ENCODE measurements around the gene KLHL4. TPM values are rescaled to one million over a fixed set of nuclear protein-coding genes. Genes with fewer than 3 reads are reported as not detected.

KLHL4 gene
- total RNA-seq, 1 donor from 2014 or later, result 0.17 TPM

GRCh38 chrX:87580862-87581261 is 63.3 kb downstream of the KLHL4 start:
- Histone ChIP-seq H2AFZ (replicated peaks) (no peak overlapping the region), H3K36me3 (no peaks in the 10 kb centered on the region), H3K9me3 (ENCODE audit: low read depth) (no peaks in the 10 kb centered on the region), H3K27ac (no peak overlapping the region), H3K27me3 (no peaks in the 10 kb centered on the region), H3K4me2 (no peak overlapping the region), H3F3A (ENCODE audit: low read depth) (no peaks in the 10 kb centered on the region), H3K4me1 (no peaks in the 10 kb centered on the region), H3K9ac (no peak overlapping the region), H3K4me3 (no peak overlapping the region), H4K20me1 (ENCODE audit: low read depth) (no peaks in the 10 kb centered on the region), H3K79me2 (ENCODE audit: low read depth) (no peaks in the 10 kb centered on the region)
- no peak for DNase-seq (ENCODE audit: low spot score)
- Mint-ChIP-seq H3K4me3 (no peak overlapping the region), H3K36me3 (no peaks in the 10 kb centered on the region), H3K27ac (no peak overlapping the region), H3K9me3 (no peaks in the 10 kb centered on the region), H3K4me1 (no peaks in the 10 kb centered on the region), H3K27me3 (ENCODE audit: insufficient read depth, low read depth) (peaks cover 2% of the 10 kb centered on the region)
- TF ChIP-seq EZH2 (IDR thresholded peaks at IDR 0.05), result no peak
- no peak for TF ChIP-seq CTCF (IDR thresholded peaks at IDR 0.05)
- TF ChIP-seq EZH2phosphoT487 (IDR thresholded peaks at IDR 0.05), result no peak

GRCh38 chrX:87582453-87582852 is 64.9 kb downstream of the KLHL4 start:
- Histone ChIP-seq H4K20me1 (ENCODE audit: low read depth) (no peaks in the 10 kb centered on the region), H3K27ac (no peak overlapping the region), H3K4me3 (no peak overlapping the region), H3F3A (ENCODE audit: low read depth) (no peaks in the 10 kb centered on the region), H2AFZ (replicated peaks) (no peak overlapping the region), H3K9me3 (ENCODE audit: low read depth) (no peaks in the 10 kb centered on the region), H3K27me3 (no peaks in the 10 kb centered on the region), H3K9ac (no peak overlapping the region), H3K4me1 (no peaks in the 10 kb centered on the region), H3K36me3 (no peaks in the 10 kb centered on the region), H3K4me2 (no peak overlapping the region), H3K79me2 (ENCODE audit: low read depth) (no peaks in the 10 kb centered on the region)
- Mint-ChIP-seq H3K4me3 (no peak overlapping the region), H3K4me1 (no peaks in the 10 kb centered on the region), H3K27ac (no peak overlapping the region), H3K9me3 (no peaks in the 10 kb centered on the region), H3K27me3 (ENCODE audit: insufficient read depth, low read depth) (peaks cover 2% of the 10 kb centered on the region), H3K36me3 (no peaks in the 10 kb centered on the region)
- no peak for TF ChIP-seq CTCF (IDR thresholded peaks at IDR 0.05)
- TF ChIP-seq EZH2phosphoT487 (IDR thresholded peaks at IDR 0.05), result no peak
- TF ChIP-seq EZH2 (IDR thresholded peaks at IDR 0.05), result no peak
- no peak for DNase-seq (ENCODE audit: low spot score)

- H3K27ac Mint-ChIP-seq, result no peak overlapping the region
- no peak overlapping the region for H3K4me3 Mint-ChIP-seq
- H2AFZ ChIP-seq (replicated peaks), result no peak overlapping the region
These were observed 66.1 kb downstream of the KLHL4 start for GRCh38 chrX:87583679-87584078.

More at GRCh38 chrX:87583679-87584078, 66.1 kb downstream of the KLHL4 start:
- H3K4me1 Mint-ChIP-seq, result no peaks in the 10 kb centered on the region
- H3K4me2 ChIP-seq, result no peak overlapping the region
- no peak overlapping the region for H3K4me3 ChIP-seq
- no peaks in the 10 kb centered on the region for H3F3A ChIP-seq (ENCODE audit: low read depth)
- no peaks in the 10 kb centered on the region for H3K4me1 ChIP-seq
- H4K20me1 ChIP-seq (ENCODE audit: low read depth), result no peaks in the 10 kb centered on the region
- H3K9me3 ChIP-seq (ENCODE audit: low read depth), result no peaks in the 10 kb centered on the region
- H3K36me3 Mint-ChIP-seq, result no peaks in the 10 kb centered on the region
- no peaks in the 10 kb centered on the region for H3K9me3 Mint-ChIP-seq
- no peaks in the 10 kb centered on the region for H3K27me3 ChIP-seq
- TF ChIP-seq EZH2 (IDR thresholded peaks at IDR 0.05) (no peak), CTCF (IDR thresholded peaks at IDR 0.05) (peak; percentile 71), EZH2phosphoT487 (IDR thresholded peaks at IDR 0.05) (no peak)
- peaks cover 2% of the 10 kb centered on the region for H3K27me3 Mint-ChIP-seq (ENCODE audit: insufficient read depth, low read depth)
- H3K36me3 ChIP-seq, result no peaks in the 10 kb centered on the region
- no peak overlapping the region for H3K9ac ChIP-seq
- H3K79me2 ChIP-seq (ENCODE audit: low read depth), result no peaks in the 10 kb centered on the region
- peak; percentile 65 for DNase-seq (ENCODE audit: low spot score)
- no peak overlapping the region for H3K27ac ChIP-seq
